ENCODE results near the gene MSRB1. TPM values are rescaled to one million over a fixed set of nuclear protein-coding genes. Genes with fewer than 3 reads are reported as not detected.

The MSRB1 gene
- total and polyA plus RNA-seq, 9 of the 15 experiments (the other 6 are each of a cell fraction or from before 2014, with no cell fraction given) = 5.4 to 33.7 (median 25.7) TPM

DNA sequence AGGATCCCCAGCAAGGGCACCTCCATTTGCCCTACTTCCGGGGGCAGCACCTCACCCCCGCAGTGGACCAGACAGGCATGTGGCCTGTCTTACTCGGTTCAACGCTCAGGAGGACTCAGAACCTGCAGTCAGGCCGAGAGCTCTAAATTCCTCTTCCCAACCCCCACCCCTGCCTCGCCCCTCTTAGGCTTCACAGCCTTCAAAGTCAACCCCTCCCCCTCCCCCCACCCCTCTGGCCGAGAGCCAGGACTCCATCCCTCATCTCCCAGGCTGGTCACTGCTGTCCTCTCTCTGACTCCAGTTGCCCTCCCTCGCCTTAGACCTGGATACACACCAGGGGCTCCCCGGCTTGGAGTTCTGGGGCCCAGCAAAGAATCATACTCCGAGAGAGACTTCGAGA lies 16.7 kb downstream of the MSRB1 start:
- no peak overlapping the region for H3K4me3 ChIP-seq
- ATAC-seq = no peak
- no TSS peak for BruUV-seq (replicated peaks)
- no peaks in the 10 kb centered on the region for H3K9me3 ChIP-seq (replicated peaks; ENCODE audit: control insufficient read depth, insufficient read depth, low read depth, low read length)
- no peak for FAIRE-seq
- WGBS (ENCODE audit: insufficient coverage, low coverage, missing lambda C conversion rate) = 50% methylated on average over 7 of the region's 11 CpGs
- H4K20me1 ChIP-seq (replicated peaks; ENCODE audit: control insufficient read depth, insufficient read depth, low read length) = no peaks in the 10 kb centered on the region
- ChIA-PET CTCF (ENCODE audit: low intra/inter-chr PET ratio) (no interaction called here), POLR2A (no interaction called here)
- H3K4me1 ChIP-seq (replicated peaks in 1 of 2; ENCODE audit: control insufficient read depth in 2 of 2, insufficient read depth in 2 of 2, low read length in 2 of 2) = peaks cover 10 to 40% of the 10 kb centered on the region in 2 experiments; a peak in 4 of 5 replicates
- no peak overlapping the region for H2AFZ ChIP-seq (ENCODE audit: low read depth, low read length)
- no peak overlapping the region for H3K27ac ChIP-seq (ENCODE audit: extremely low read depth, low read depth, low read length)
- no peaks in the 10 kb centered on the region for H3K9me1 ChIP-seq (ENCODE audit: control insufficient read depth, insufficient read depth, low read length)
- H3K4me2 ChIP-seq (ENCODE audit: insufficient read depth, low read length) = no peak overlapping the region
- in situ Hi-C loops (cut with MboI) (no loop called here), intact Hi-C loops (cut with micrococcal nuclease) (no loop called here)
- TF ChIP-seq, protein P1, sequence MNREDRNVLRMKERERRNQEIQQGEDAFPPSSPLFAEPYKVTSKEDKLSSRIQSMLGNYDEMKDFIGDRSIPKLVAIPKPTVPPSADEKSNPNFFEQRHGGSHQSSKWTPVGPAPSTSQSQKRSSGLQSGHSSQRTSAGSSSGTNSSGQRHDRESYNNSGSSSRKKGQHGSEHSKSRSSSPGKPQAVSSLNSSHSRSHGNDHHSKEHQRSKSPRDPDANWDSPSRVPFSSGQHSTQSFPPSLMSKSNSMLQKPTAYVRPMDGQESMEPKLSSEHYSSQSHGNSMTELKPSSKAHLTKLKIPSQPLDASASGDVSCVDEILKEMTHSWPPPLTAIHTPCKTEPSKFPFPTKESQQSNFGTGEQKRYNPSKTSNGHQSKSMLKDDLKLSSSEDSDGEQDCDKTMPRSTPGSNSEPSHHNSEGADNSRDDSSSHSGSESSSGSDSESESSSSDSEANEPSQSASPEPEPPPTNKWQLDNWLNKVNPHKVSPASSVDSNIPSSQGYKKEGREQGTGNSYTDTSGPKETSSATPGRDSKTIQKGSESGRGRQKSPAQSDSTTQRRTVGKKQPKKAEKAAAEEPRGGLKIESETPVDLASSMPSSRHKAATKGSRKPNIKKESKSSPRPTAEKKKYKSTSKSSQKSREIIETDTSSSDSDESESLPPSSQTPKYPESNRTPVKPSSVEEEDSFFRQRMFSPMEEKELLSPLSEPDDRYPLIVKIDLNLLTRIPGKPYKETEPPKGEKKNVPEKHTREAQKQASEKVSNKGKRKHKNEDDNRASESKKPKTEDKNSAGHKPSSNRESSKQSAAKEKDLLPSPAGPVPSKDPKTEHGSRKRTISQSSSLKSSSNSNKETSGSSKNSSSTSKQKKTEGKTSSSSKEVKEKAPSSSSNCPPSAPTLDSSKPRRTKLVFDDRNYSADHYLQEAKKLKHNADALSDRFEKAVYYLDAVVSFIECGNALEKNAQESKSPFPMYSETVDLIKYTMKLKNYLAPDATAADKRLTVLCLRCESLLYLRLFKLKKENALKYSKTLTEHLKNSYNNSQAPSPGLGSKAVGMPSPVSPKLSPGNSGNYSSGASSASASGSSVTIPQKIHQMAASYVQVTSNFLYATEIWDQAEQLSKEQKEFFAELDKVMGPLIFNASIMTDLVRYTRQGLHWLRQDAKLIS (CRISPR knock-in tag; IDR thresholded peaks at IDR 0.05) = no peak
- no peak for TF ChIP-seq BRD9 (IDR thresholded peaks at IDR 0.05; ENCODE audit: low read depth, partially characterized antibody)
- peak; percentile 73 for TF ChIP-seq NFIC (IDR thresholded peaks at IDR 0.05)
- peak in 1 of 2 experiments; percentile 37; a peak in 1 of 4 replicates for TF ChIP-seq KDM1A (IDR thresholded peaks at IDR 0.05)
- no peak for TF ChIP-seq ADNP (tag; IDR thresholded peaks at IDR 0.05)
- DNase-seq (ENCODE audit: extremely low read depth in 1 of 4, low spot score in 3 of 4) = no peak
- H3K36me3 ChIP-seq (ENCODE audit: control insufficient read depth, insufficient read depth, low read length) = no peaks in the 10 kb centered on the region
- H3K27me3 ChIP-seq (ENCODE audit: control insufficient read depth in 2 of 2, insufficient read depth in 2 of 2, low read length in 2 of 2) = no peaks in the 10 kb centered on the region
- peak overlapping the region in 1 of 2 experiments; percentile 85; a peak in 2 of 4 replicates for H3K9ac ChIP-seq (ENCODE audit: insufficient read depth in 1 of 2, low read depth in 2 of 2, low read length in 2 of 2)
- H3K79me2 ChIP-seq (ENCODE audit: control insufficient read depth, insufficient read depth, low read length) = no peaks in the 10 kb centered on the region
